ENCODE measurements around the gene DMXL2.

The DMXL2 gene

DNA sequence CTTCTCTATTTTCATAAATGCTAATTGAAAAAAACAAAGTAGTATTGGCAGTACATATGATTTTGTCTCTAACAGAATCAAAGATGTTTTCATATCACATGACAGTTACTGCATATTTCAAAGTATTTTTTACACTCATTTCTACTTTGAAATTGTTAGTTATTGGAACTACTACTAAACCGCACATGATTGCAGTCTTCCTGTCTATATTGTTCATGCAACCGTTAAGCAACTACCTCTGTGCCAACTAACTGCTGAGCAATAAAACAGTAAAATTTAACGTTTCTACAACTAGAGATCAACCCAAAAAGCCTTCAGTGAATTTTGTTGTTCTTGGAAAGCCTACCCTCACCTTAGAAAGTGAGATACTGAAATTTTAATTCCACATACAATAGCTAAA, 64.2 kb downstream of the DMXL2 start:
- DNase-seq (ENCODE audit: extremely low read depth, low read depth): no peak
- TF ChIP-seq, protein P1, sequence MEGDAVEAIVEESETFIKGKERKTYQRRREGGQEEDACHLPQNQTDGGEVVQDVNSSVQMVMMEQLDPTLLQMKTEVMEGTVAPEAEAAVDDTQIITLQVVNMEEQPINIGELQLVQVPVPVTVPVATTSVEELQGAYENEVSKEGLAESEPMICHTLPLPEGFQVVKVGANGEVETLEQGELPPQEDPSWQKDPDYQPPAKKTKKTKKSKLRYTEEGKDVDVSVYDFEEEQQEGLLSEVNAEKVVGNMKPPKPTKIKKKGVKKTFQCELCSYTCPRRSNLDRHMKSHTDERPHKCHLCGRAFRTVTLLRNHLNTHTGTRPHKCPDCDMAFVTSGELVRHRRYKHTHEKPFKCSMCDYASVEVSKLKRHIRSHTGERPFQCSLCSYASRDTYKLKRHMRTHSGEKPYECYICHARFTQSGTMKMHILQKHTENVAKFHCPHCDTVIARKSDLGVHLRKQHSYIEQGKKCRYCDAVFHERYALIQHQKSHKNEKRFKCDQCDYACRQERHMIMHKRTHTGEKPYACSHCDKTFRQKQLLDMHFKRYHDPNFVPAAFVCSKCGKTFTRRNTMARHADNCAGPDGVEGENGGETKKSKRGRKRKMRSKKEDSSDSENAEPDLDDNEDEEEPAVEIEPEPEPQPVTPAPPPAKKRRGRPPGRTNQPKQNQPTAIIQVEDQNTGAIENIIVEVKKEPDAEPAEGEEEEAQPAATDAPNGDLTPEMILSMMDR (IDR thresholded peaks at IDR 0.05; ENCODE audit: low read depth, low read length, missing control alignments): no peak
- H3K4me3 ChIP-seq (replicated peaks; ENCODE audit: low read depth, low read length): no peak overlapping the region

DNA sequence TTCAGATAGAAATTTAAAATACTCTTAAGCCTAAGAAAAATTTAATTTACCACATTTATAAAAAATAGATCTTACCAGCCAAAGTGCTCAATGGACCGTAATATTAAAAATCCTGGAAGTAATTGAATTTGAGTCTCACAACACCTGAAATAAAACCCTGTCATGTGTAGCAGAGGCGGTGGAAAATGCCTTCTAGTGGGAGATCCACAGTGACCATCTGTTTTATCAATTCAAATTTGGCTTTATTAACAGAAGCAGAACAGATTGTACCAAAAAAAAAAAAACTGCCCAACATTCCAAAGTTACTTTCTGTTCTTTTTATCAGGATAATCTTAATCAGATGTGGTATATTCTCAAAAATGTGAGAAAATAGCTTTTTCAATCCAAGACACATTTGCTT, 71.7 kb downstream of the DMXL2 start:
- H3K4me3 ChIP-seq (replicated peaks; ENCODE audit: low read depth, low read length): no peak overlapping the region
- TF ChIP-seq, protein P1 (IDR thresholded peaks at IDR 0.05; ENCODE audit: low read depth, low read length, missing control alignments): no peak
- DNase-seq (ENCODE audit: extremely low read depth, low read depth): no peak

DNA sequence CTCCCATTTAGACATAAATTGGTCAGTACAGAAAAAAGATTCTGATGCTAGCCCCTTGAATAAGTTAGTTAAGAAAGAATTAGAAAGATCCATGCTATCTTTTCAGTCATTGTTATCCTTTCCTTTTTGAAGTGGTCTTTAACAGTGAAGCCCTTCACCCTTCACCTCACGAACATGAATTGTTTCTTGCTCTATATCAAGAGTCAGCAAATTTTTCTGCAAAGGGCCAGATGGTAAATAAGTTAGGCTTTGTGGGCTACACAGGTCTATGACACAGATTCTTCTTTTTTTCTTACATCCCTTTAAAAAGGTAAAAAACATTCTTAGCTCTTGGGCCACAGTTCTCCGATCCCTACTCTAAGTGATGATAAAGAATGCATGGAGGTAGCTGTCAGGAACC, 74.9 kb downstream of the DMXL2 start:
- TF ChIP-seq, protein P1 (IDR thresholded peaks at IDR 0.05; ENCODE audit: low read depth, low read length, missing control alignments): no peak
- no peak overlapping the region for H3K4me3 ChIP-seq (replicated peaks; ENCODE audit: low read depth, low read length)

DNA sequence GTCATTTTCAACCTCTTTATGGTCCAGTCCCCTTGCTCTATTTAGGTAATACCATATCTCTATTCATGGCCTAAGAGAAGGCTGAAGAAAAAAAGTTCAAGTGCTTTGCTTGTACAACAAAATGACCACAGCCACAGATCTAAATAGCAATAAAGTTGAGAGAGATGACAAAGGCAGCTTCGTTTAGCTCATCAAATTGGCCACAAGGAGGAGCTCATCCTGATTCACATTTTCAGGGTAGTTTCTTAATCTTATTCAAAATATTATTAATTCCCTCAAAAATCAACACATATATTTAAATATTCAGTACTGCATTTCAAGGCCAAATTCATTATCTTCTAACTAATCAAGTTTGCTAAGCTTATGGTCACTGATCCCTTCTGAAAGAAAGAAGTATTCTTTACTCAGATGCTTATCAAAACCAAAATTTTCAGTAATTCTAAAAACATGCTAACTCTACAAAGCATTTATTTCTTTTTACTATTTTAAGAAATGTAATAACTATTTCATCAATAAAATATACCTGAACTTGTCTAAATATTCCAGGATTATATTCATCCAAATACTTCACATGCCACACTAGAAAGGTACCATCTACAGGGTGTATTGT, 85.5 kb downstream of the DMXL2 start:
- no peak overlapping the region for H3K4me3 ChIP-seq (replicated peaks; ENCODE audit: low read depth, low read length)
- TF ChIP-seq, protein P1 (IDR thresholded peaks at IDR 0.05; ENCODE audit: low read depth, low read length, missing control alignments): peak; percentile 65
- no peak for DNase-seq (ENCODE audit: extremely low read depth, low read depth)

More for the DNA sequence above, 74.9 kb downstream of the DMXL2 start:
- DNase-seq (ENCODE audit: extremely low read depth, low read depth): no peak

DNA sequence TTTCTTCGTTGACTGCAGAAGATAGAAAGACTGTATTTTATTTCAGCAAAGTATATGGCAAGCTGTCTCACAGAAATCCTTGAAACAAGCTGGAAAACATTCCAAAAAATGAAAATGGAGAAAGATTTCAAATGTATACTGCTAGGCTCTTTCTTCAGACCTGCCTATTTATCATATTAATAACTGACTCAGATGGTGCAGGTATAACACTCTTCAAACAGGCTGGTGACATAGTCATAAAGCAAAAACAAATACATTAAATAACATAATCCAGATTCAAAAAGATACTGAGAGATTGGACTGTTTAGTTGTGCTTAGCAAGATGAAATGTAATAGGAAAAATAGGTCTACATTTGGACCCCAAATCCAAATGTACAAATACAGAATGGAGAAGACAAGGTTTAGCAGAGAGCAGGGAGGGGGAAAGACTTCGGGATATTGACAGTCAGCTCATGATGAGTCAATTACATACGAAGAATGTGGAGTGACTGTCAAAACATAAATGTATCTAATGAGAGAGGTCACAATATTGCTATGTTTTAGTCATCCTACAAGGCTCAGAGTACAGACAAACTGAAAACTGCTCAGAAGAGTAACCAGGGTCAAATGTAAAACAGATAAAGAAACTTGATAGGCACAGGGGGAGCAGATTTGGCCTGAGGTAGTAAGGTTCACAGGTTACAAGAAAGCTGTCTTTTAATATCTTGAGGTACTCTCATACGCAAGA, 88.7 kb downstream of the DMXL2 start:
- no peak overlapping the region for H3K4me3 ChIP-seq (replicated peaks; ENCODE audit: low read depth, low read length)
- TF ChIP-seq, protein P1 (IDR thresholded peaks at IDR 0.05; ENCODE audit: low read depth, low read length, missing control alignments): no peak
- no peak for DNase-seq (ENCODE audit: extremely low read depth, low read depth)

DNA sequence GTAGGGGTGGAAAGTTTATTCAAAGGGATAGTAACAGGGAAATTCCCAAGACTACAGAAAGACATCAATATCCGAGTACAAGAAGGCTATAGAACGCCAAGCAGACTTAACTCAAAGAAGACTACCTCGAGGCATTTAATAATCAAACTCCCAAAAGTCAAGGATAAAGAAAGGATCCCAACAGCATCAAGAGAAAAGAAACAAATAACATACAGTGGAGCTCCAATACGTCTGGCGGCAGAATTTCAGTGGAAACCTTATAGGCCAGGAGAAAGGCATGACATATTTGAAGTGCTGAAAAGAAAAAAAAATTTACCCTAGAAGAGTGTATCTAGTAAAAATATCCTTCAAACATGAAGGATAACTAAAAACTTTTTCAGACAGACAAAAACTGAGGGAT, 95.6 kb downstream of the DMXL2 start:
- H3K4me3 ChIP-seq (replicated peaks; ENCODE audit: low read depth, low read length): no peak overlapping the region
- TF ChIP-seq, protein P1 (IDR thresholded peaks at IDR 0.05; ENCODE audit: low read depth, low read length, missing control alignments): no peak
- no peak for DNase-seq (ENCODE audit: extremely low read depth, low read depth)
